Loucy (cell line): ENCODE results near the gene MAP2K1.

ENCODE experiments used
- H2AFZ ChIP-seq: fragments of 200-600 bp; sonication (generic); 2 replicates; pipeline ENCODE4 v1.6.0; 2016; ENCODE audit warnings: antibody characterized with exemption, mild to moderate bottlenecking, low read length, moderate library complexity
- H3F3A ChIP-seq: fragments of 200-600 bp; 2 replicates; pipeline ENCODE4 v1.6.0; 2016; ENCODE audit warnings: antibody characterized with exemption, low read depth, mild to moderate bottlenecking
- H3K27me3 ChIP-seq: fragments of 200-600 bp; sonication (generic); 2 replicates; pipeline ENCODE4 v1.6.1; 2014; ENCODE audit warnings: low read length, mild to moderate bottlenecking; ENCODE audit not compliant: insufficient read depth, poor library complexity, severe bottlenecking
- H3K36me3 ChIP-seq: fragments of 200-600 bp; sonication (generic); 2 replicates; pipeline ENCODE4 v1.6.1; 2016; ENCODE audit warnings: low read length; ENCODE audit not compliant: insufficient read depth
- H3K4me1 ChIP-seq: fragments of 200-600 bp; sonication (generic); 2 replicates; pipeline ENCODE4 v1.5.1; 2014; ENCODE audit warnings: low read length, mild to moderate bottlenecking; ENCODE audit not compliant: insufficient read depth, poor library complexity, severe bottlenecking
- H3K4me2 ChIP-seq: fragments of 200-600 bp; sonication (generic); 2 replicates; pipeline ENCODE4 v1.6.0; 2014; ENCODE audit warnings: antibody characterized with exemption, low read length, low read depth, mild to moderate bottlenecking; ENCODE audit not compliant: poor library complexity, severe bottlenecking
- H3K4me3 ChIP-seq: fragments of 200-600 bp; sonication (generic); 2 replicates; pipeline ENCODE4 v1.5.1; 2014; ENCODE audit warnings: low read length, mild to moderate bottlenecking, mixed read lengths; ENCODE audit not compliant: poor library complexity, severe bottlenecking
- H3K79me2 ChIP-seq: fragments of 200-600 bp; sonication (generic); 2 replicates; pipeline ENCODE4 v1.6.1; 2014; ENCODE audit warnings: low read length; ENCODE audit not compliant: insufficient read depth
- H3K9ac ChIP-seq: fragments of 200-600 bp; sonication (generic); 2 replicates; pipeline ENCODE4 v1.6.0; 2014; ENCODE audit warnings: mild to moderate bottlenecking, low read depth, low read length, moderate library complexity; ENCODE audit not compliant: poor library complexity, severe bottlenecking
- H3K9me2 ChIP-seq: fragments of 200-600 bp; sonication (generic); replicated peaks from 2 replicates; pipeline ENCODE4 v1.6.1; 2016; ENCODE audit warnings: low read depth, low read length, mixed read lengths
- H3K9me3 ChIP-seq: fragments of 200-600 bp; sonication (generic); 2 replicates; pipeline ENCODE4 v1.6.1; 2014; ENCODE audit warnings: mild to moderate bottlenecking, antibody characterized with exemption, low read length, low read depth; ENCODE audit not compliant: insufficient read depth
- H4K20me1 ChIP-seq: fragments of 200-600 bp; sonication (generic); 2 replicates; pipeline ENCODE4 v1.6.0; 2014; ENCODE audit warnings: antibody characterized with exemption, low read length, mild to moderate bottlenecking; ENCODE audit not compliant: insufficient read depth, poor library complexity, severe bottlenecking
- EZH2phosphoT487 ChIP-seq: fragments of 200-600 bp; IDR thresholded peaks from 2 replicates; pipeline ENCODE4 v1.6.1; 2018; ENCODE audit warnings: antibody characterized with exemption, mild to moderate bottlenecking, moderate library complexity, borderline replicate concordance
- TF ChIP-seq, protein P1 (sequence below): fragments of 200-600 bp; sonication (generic); conservative IDR thresholded peaks from 2 replicates; pipeline ENCODE4 v1.5.1; 2014; ENCODE audit warnings: mild to moderate bottlenecking, antibody characterized with exemption, low read length

MAP2K1 gene

DNA sequence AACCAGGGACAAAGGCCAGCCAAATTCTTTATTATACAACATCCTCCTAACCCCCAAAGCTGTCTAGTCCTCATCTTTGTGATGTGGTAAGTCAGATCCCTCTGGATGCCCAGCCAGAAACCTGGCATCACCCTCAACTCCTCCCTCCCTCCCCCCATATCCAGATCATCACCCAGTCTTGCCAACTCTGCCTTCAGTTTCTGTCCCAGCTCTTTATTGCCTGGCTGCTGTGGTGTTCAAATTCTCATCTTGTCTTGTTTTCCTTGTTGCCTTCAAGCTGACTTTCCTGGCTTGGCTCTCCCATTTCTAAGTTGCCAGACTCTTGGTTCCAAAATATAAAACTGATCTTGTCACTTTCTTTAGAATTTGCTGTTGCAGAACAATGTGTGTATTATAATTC is 28.6 kb downstream of the MAP2K1 start:
- TF ChIP-seq EZH2phosphoT487: no peak
- TF ChIP-seq, protein P1, sequence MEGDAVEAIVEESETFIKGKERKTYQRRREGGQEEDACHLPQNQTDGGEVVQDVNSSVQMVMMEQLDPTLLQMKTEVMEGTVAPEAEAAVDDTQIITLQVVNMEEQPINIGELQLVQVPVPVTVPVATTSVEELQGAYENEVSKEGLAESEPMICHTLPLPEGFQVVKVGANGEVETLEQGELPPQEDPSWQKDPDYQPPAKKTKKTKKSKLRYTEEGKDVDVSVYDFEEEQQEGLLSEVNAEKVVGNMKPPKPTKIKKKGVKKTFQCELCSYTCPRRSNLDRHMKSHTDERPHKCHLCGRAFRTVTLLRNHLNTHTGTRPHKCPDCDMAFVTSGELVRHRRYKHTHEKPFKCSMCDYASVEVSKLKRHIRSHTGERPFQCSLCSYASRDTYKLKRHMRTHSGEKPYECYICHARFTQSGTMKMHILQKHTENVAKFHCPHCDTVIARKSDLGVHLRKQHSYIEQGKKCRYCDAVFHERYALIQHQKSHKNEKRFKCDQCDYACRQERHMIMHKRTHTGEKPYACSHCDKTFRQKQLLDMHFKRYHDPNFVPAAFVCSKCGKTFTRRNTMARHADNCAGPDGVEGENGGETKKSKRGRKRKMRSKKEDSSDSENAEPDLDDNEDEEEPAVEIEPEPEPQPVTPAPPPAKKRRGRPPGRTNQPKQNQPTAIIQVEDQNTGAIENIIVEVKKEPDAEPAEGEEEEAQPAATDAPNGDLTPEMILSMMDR: no peak
- Histone ChIP-seq H3K4me3 (no peak overlapping the region), H2AFZ (no peak overlapping the region), H4K20me1 (peaks cover 7% of the 10 kb centered on the region), H3K79me2 (peaks cover 98% of the 10 kb centered on the region), H3K27me3 (no peaks in the 10 kb centered on the region), H3K9me2 (no peaks in the 10 kb centered on the region), H3F3A (no peaks in the 10 kb centered on the region; the same call in none of the 2 replicates), H3K9ac (no peak overlapping the region), H3K36me3 (peaks cover 7% of the 10 kb centered on the region; the same call in 1 of the 2 replicates), H3K9me3 (peaks cover 12% of the 10 kb centered on the region; the same call in 1 of the 2 replicates), H3K4me2 (no peak overlapping the region), H3K4me1 (peaks cover 21% of the 10 kb centered on the region)

DNA sequence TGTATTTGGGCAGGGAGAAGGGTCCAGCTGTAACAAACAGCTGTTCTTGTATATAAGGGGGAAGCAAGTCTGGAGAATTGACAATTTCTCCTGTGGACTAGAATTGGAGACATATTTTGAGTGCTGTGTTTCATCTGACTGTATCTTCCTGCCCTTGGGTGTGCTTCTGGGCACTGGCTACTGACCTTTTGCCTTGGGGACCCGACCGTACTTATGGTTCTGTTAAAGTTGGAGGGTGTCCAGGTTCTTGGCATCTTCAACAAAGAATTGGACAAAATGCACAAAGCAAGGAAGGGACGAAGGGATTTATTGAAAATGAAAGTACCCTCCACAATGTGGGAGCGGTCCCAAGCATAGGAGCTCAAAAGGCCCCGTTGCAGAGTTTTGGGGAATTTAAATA is 31.0 kb downstream of the MAP2K1 start:
- H3K4me2 ChIP-seq: no peak overlapping the region
- no peaks in the 10 kb centered on the region for H3F3A ChIP-seq
- peaks cover 12% of the 10 kb centered on the region; the same call in 1 of the 2 replicates for H3K9me3 ChIP-seq
- no peaks in the 10 kb centered on the region for H3K9me2 ChIP-seq
- H2AFZ ChIP-seq: no peak overlapping the region
- H3K9ac ChIP-seq: no peak overlapping the region
- H3K36me3 ChIP-seq: peaks cover 7% of the 10 kb centered on the region; the same call in 1 of the 2 replicates
- H3K79me2 ChIP-seq: peaks cover 93% of the 10 kb centered on the region
- TF ChIP-seq, protein P1: no peak
- no peak for TF ChIP-seq EZH2phosphoT487
- H3K4me3 ChIP-seq: no peak overlapping the region
- H4K20me1 ChIP-seq: peaks cover 6% of the 10 kb centered on the region
- no peaks in the 10 kb centered on the region for H3K27me3 ChIP-seq
- no peaks in the 10 kb centered on the region for H3K4me1 ChIP-seq

DNA sequence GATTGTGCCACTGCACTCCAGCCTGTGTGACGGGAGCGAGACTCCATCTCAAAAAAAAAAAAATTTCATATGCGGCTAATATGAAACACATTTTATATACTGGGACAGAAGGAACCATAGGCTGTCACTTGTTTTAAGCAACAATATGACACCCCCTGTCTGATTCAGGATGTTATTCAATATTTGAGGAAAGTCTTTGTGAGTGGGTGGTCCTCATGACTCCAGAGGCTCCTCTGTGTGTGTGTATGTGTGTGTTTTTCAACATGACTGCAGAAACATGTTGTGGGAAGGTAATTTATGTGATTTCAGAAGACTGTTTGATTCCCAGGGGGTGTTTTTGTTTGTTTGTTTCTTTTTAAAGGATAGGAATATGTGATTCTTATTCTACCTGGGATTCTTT is 32.8 kb downstream of the MAP2K1 start:
- no peak overlapping the region for H2AFZ ChIP-seq
- H4K20me1 ChIP-seq: peaks cover 6% of the 10 kb centered on the region
- peaks cover 2% of the 10 kb centered on the region; the same call in 1 of the 2 replicates for H3K9me3 ChIP-seq
- H3K79me2 ChIP-seq: peaks cover 93% of the 10 kb centered on the region
- H3K36me3 ChIP-seq: peaks cover 3% of the 10 kb centered on the region; the same call in 1 of the 2 replicates
- H3K4me2 ChIP-seq: no peak overlapping the region
- H3K4me3 ChIP-seq: no peak overlapping the region
- H3K4me1 ChIP-seq: no peaks in the 10 kb centered on the region
- H3K9me2 ChIP-seq: no peaks in the 10 kb centered on the region
- no peaks in the 10 kb centered on the region for H3K27me3 ChIP-seq
- H3F3A ChIP-seq: no peaks in the 10 kb centered on the region
- no peak overlapping the region for H3K9ac ChIP-seq
- TF ChIP-seq EZH2phosphoT487: no peak
- TF ChIP-seq, protein P1: no peak
